Astrocyte (in vitro differentiated cells and primary cell): Measurements from ENCODE around the gene DUSP14. TPM values are rescaled to one million over a fixed set of nuclear protein-coding genes. Genes with fewer than 3 reads are reported as not detected.

Experiments used
- DNase-seq: peaks from one replicate; pipeline ENCODE4 v3.0.0-alpha.2; 2010; ENCODE audit warnings: low read depth
- FAIRE-seq: peaks from 2 replicates; lab custom pipeline; 2011; peaks lifted over from hg19 to GRCh38; lab: Jason Lieb, UNC
- H2AFZ ChIP-seq: 2 replicates; pipeline ENCODE4 v1.6.0; 2012; ENCODE audit warnings: low read depth, low read length, inconsistent platforms
- H3K27ac ChIP-seq: 2 replicates; pipeline ENCODE4 v1.5.1; 2011; ENCODE audit warnings: low read depth, low read length, inconsistent platforms
- H3K27me3 ChIP-seq: 2 replicates; pipeline ENCODE4 v1.6.0; 2011; ENCODE audit warnings: low read length, inconsistent platforms; ENCODE audit not compliant: insufficient read depth
- H3K36me3 ChIP-seq: 2 replicates; pipeline ENCODE4 v1.5.1; 2011; ENCODE audit warnings: low read length, inconsistent platforms; ENCODE audit not compliant: insufficient read depth
- H3K4me1 ChIP-seq: 2 replicates; pipeline ENCODE4 v1.5.1; 2011; ENCODE audit warnings: low read length, inconsistent platforms; ENCODE audit not compliant: insufficient read depth
- H3K4me2 ChIP-seq: 2 replicates; pipeline ENCODE4 v1.6.0; 2012; ENCODE audit warnings: low read length, inconsistent platforms
- H3K4me3 ChIP-seq: 2 replicates; pipeline ENCODE4 v1.5.1; 2011; ENCODE audit warnings: low read depth, mild to moderate bottlenecking, low read length, inconsistent platforms; ENCODE audit not compliant: insufficient read depth
- H3K79me2 ChIP-seq: 2 replicates; pipeline ENCODE4 v1.6.0; 2012; ENCODE audit warnings: mild to moderate bottlenecking, low read length, inconsistent platforms; ENCODE audit not compliant: insufficient read depth
- H3K9ac ChIP-seq: 2 replicates; pipeline ENCODE4 v1.6.0; 2012; ENCODE audit warnings: mild to moderate bottlenecking, low read length, inconsistent platforms
- H3K9me3 ChIP-seq: 2 replicates; pipeline ENCODE4 v1.5.1; 2012; ENCODE audit warnings: low read depth, mild to moderate bottlenecking, low read length, inconsistent platforms; ENCODE audit not compliant: insufficient read depth
- H4K20me1 ChIP-seq: 2 replicates; pipeline ENCODE4 v1.6.0; 2012; ENCODE audit warnings: low read length, inconsistent platforms; ENCODE audit not compliant: insufficient read depth
- H3K27ac Mint-ChIP-seq: one replicate; pipeline ENCODE4 v1.8.0; 2021; ENCODE audit warnings: mild to moderate bottlenecking, mixed read lengths; ENCODE audit not compliant: unreplicated experiment
- H3K27me3 Mint-ChIP-seq: one replicate; pipeline ENCODE4 v1.8.0; 2021; ENCODE audit warnings: low read depth, mixed read lengths; ENCODE audit not compliant: unreplicated experiment
- H3K36me3 Mint-ChIP-seq: one replicate; pipeline ENCODE4 v1.8.0; 2021; ENCODE audit warnings: low read depth, mixed read lengths; ENCODE audit not compliant: unreplicated experiment
- H3K4me1 Mint-ChIP-seq: one replicate; pipeline ENCODE4 v1.8.0; 2021; ENCODE audit warnings: low read depth, mixed read lengths; ENCODE audit not compliant: unreplicated experiment
- H3K4me3 Mint-ChIP-seq: one replicate; pipeline ENCODE4 v1.8.0; 2021; ENCODE audit warnings: mild to moderate bottlenecking, moderate library complexity, mixed read lengths; ENCODE audit not compliant: unreplicated experiment
- H3K9me3 Mint-ChIP-seq: one replicate; pipeline ENCODE4 v1.8.0; 2021; ENCODE audit warnings: mild to moderate bottlenecking, mixed read lengths; ENCODE audit not compliant: unreplicated experiment
- EZH2 ChIP-seq: IDR thresholded peaks from 2 replicates; pipeline ENCODE4 v1.6.1; 2012; ENCODE audit warnings: mild to moderate bottlenecking, low read length, inconsistent platforms; ENCODE audit not compliant: insufficient read depth
- total RNA-seq: library from RNA; stranded (reverse); gene quantifications from 2 replicates; pipeline ENCODE4 v1.2.1, GENCODE V29; 2021
- TF ChIP-seq, protein P1 (sequence below): IDR thresholded peaks from 2 replicates; pipeline ENCODE4 v1.5.1; 2011; ENCODE audit warnings: low read depth, mild to moderate bottlenecking, inconsistent platforms, low read length, moderate library complexity; ENCODE audit not compliant: insufficient read depth

Gene DUSP14
- total RNA-seq, 1 donor from 2014 or later, result 69.1 TPM

DNA sequence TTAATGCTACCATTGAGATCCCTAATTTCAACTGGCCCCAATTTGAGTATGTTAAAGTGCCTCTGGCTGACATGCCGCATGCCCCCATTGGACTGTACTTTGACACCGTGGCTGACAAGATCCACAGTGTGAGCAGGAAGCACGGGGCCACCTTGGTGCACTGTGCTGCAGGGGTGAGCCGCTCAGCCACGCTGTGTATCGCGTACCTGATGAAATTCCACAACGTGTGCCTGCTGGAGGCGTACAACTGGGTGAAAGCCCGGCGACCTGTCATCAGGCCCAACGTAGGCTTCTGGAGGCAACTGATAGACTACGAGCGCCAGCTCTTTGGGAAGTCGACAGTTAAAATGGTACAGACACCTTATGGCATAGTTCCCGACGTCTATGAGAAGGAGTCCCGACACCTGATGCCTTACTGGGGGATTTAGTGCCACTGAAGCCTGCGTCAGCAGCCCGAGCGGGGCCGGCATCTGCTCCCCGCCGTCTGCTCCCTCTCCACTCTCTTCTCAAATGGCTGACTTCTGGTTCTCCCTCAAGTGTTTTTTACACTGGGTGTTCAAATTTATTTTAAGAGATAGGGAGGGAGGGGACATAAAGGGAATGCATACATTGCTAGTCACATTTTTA, 22.9 kb downstream of the DUSP14 start:
- Histone ChIP-seq H3K9ac (no peak overlapping the region), H3K27me3 (no peaks in the 10 kb centered on the region), H3K27ac (no peak overlapping the region), H3K4me3 (no peak overlapping the region), H3K4me2 (no peak overlapping the region), H3K79me2 (peaks cover 61% of the 10 kb centered on the region), H3K4me1 (peaks cover 13% of the 10 kb centered on the region), H4K20me1 (peaks cover 49% of the 10 kb centered on the region), H3K9me3 (no peaks in the 10 kb centered on the region), H3K36me3 (peaks cover 27% of the 10 kb centered on the region), H2AFZ (no peak overlapping the region)
- H3K27me3 Mint-ChIP-seq, result no peaks in the 10 kb centered on the region
- no peak for TF ChIP-seq EZH2
- TF ChIP-seq, protein P1, sequence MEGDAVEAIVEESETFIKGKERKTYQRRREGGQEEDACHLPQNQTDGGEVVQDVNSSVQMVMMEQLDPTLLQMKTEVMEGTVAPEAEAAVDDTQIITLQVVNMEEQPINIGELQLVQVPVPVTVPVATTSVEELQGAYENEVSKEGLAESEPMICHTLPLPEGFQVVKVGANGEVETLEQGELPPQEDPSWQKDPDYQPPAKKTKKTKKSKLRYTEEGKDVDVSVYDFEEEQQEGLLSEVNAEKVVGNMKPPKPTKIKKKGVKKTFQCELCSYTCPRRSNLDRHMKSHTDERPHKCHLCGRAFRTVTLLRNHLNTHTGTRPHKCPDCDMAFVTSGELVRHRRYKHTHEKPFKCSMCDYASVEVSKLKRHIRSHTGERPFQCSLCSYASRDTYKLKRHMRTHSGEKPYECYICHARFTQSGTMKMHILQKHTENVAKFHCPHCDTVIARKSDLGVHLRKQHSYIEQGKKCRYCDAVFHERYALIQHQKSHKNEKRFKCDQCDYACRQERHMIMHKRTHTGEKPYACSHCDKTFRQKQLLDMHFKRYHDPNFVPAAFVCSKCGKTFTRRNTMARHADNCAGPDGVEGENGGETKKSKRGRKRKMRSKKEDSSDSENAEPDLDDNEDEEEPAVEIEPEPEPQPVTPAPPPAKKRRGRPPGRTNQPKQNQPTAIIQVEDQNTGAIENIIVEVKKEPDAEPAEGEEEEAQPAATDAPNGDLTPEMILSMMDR, result no peak
- peaks cover 3% of the 10 kb centered on the region for H3K36me3 Mint-ChIP-seq
- H3K4me1 Mint-ChIP-seq, result peaks cover 10% of the 10 kb centered on the region
- no peak for FAIRE-seq
- H3K27ac Mint-ChIP-seq, result no peak overlapping the region
- H3K4me3 Mint-ChIP-seq, result no peak overlapping the region
- no peaks in the 10 kb centered on the region for H3K9me3 Mint-ChIP-seq
- no peak for DNase-seq

DNA sequence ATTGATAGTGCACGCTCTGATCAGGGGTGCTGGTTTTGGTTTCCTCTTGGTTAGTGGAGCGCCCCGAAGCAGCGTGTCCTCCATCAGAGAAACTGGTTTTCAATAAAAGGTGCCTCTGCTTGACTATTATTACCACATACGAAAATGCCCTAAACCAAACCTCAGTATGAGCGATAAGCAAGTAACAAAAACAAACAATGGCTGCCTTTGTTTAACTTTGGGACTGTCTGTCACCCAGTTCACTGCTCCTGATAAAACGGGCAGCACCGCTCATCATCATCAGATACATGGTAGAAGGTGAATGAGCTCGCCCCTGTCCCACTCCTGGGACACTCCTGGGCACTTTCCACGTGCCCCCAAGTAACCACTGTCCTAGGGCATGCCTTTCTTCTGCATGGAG, 24.0 kb downstream of the DUSP14 start:
- H3K4me3 Mint-ChIP-seq, result no peak overlapping the region
- FAIRE-seq, result no peak
- Histone ChIP-seq H3K4me3 (no peak overlapping the region), H2AFZ (no peak overlapping the region), H3K79me2 (peaks cover 50% of the 10 kb centered on the region), H3K9me3 (no peaks in the 10 kb centered on the region), H3K4me2 (no peak overlapping the region), H3K9ac (no peak overlapping the region), H3K27ac (no peak overlapping the region), H4K20me1 (peaks cover 46% of the 10 kb centered on the region), H3K27me3 (no peaks in the 10 kb centered on the region), H3K4me1 (peaks cover 13% of the 10 kb centered on the region), H3K36me3 (peaks cover 35% of the 10 kb centered on the region)
- H3K4me1 Mint-ChIP-seq, result peaks cover 10% of the 10 kb centered on the region
- H3K27me3 Mint-ChIP-seq, result no peaks in the 10 kb centered on the region
- no peak overlapping the region for H3K27ac Mint-ChIP-seq
- H3K9me3 Mint-ChIP-seq, result no peaks in the 10 kb centered on the region
- no peak for DNase-seq
- peaks cover 10% of the 10 kb centered on the region for H3K36me3 Mint-ChIP-seq
- TF ChIP-seq EZH2, result no peak
- TF ChIP-seq, protein P1, result no peak

DNA sequence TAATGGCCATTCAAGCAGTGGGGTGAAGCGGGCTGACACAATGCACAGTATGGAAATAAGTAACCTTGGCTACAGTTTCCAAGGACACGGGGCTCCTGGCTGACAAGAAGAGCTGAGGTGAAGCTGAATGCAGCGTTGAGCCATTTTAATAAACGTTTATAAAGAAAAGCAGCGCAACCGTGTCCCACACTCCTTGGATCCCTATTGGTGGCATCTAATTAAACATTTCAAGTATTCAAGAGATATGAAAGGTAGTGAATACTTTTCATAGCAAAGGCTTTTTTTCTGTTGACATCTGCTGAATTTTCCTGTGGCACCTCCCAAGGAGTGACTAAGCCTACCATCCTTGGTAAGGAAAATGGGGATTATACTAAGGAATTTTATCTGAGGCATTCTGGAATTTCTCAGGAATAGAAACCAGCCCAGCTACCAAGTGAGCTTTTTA, 26.5 kb downstream of the DUSP14 start:
- FAIRE-seq (no peak), DNase-seq (peak; percentile 75)
- TF ChIP-seq, protein P1, result no peak
- no peak for TF ChIP-seq EZH2
- H3K9ac ChIP-seq, result peak overlapping the region; percentile 40
- no peaks in the 10 kb centered on the region for H3K9me3 ChIP-seq
- H3K4me1 ChIP-seq, result peaks cover 26% of the 10 kb centered on the region
- peaks cover 40% of the 10 kb centered on the region for H4K20me1 ChIP-seq
- peaks cover 36% of the 10 kb centered on the region for H3K36me3 ChIP-seq
- peaks cover 9% of the 10 kb centered on the region for H3K36me3 Mint-ChIP-seq
- no peaks in the 10 kb centered on the region for H3K27me3 Mint-ChIP-seq
- H3K27ac ChIP-seq, result peak overlapping the region; percentile 52
- H3K4me1 Mint-ChIP-seq, result peaks cover 17% of the 10 kb centered on the region
- peaks cover 28% of the 10 kb centered on the region for H3K79me2 ChIP-seq
- no peaks in the 10 kb centered on the region for H3K27me3 ChIP-seq
- no peaks in the 10 kb centered on the region for H3K9me3 Mint-ChIP-seq
- no peak overlapping the region for H3K4me3 Mint-ChIP-seq
- H3K4me2 ChIP-seq, result peak overlapping the region; percentile 66
- peak overlapping the region; percentile 80 for H3K27ac Mint-ChIP-seq
- no peak overlapping the region for H2AFZ ChIP-seq
- no peak overlapping the region for H3K4me3 ChIP-seq
